GM19239 (cell line): ENCODE data around the gene MLPH.

Source experiments
- DNase-seq: peaks from one replicate; pipeline ENCODE4 v3.0.0; 2011; ENCODE audit warnings: low spot score; ENCODE audit not compliant: insufficient read length
- FAIRE-seq: peaks from 2 replicates; lab custom pipeline; 2011; peaks lifted over from hg19 to GRCh38; lab: Jason Lieb, UNC

MLPH gene

GRCh38 chr2:237574467-237574866 lies 87.4 kb downstream of the MLPH start:
- FAIRE-seq (no peak), DNase-seq (no peak)

GRCh38 chr2:237574894-237575868 lies 88.1 kb downstream of the MLPH start:
- FAIRE-seq (no peak), DNase-seq (no peak)

GRCh38 chr2:237575869-237576862 lies 89.1 kb downstream of the MLPH start:
- FAIRE-seq (no peak), DNase-seq (no peak)

GRCh38 chr2:237576974-237577373 lies 89.9 kb downstream of the MLPH start:
- DNase-seq (no peak), FAIRE-seq (no peak)

- no peak for FAIRE-seq
- DNase-seq: no peak
Measured at GRCh38 chr2:237577458-237577857, 90.4 kb downstream of the MLPH start.

- DNase-seq (no peak), FAIRE-seq (no peak)
Measured at GRCh38 chr2:237577956-237578870, 91.2 kb downstream of the MLPH start.

- FAIRE-seq (no peak), DNase-seq (no peak)
Measured at GRCh38 chr2:237581326-237581725, 94.3 kb downstream of the MLPH start.

GRCh38 chr2:237581751-237582746 lies 95.0 kb downstream of the MLPH start:
- FAIRE-seq (peak; percentile 71), DNase-seq (peak; percentile 44)

- DNase-seq: no peak
- no peak for FAIRE-seq
Measured at GRCh38 chr2:237583385-237584295, 96.6 kb downstream of the MLPH start.

GRCh38 chr2:237585590-237586221 lies 98.7 kb downstream of the MLPH start:
- FAIRE-seq: no peak
- no peak for DNase-seq

GRCh38 chr2:237588044-237588696 lies 101.1 kb downstream of the MLPH start:
- DNase-seq (no peak), FAIRE-seq (no peak)

- no peak for DNase-seq
Measured at GRCh38 chr2:237590272-237591140, 103.5 kb downstream of the MLPH start, which contains the start of gene RAB17. RAB17 (minus strand) TSS chr2:237590734; CDS start chr2:237586154, 4,580 bp downstream.

GRCh38 chr2:237591141-237591881 lies 104.3 kb downstream of the MLPH start:
- FAIRE-seq (no peak), DNase-seq (no peak)

More at GRCh38 chr2:237590272-237591140, 103.5 kb downstream of the MLPH start, which contains the start of gene RAB17:
- FAIRE-seq: no peak

GRCh38 chr2:237592425-237592980 lies 105.5 kb downstream of the MLPH start:
- no peak for FAIRE-seq
- DNase-seq: no peak
